Prostate gland (tissue), 2 donors: ENCODE results near the gene NSUN6. TPM values are rescaled to one million over a fixed set of nuclear protein-coding genes. Genes with fewer than 3 reads are reported as not detected.

Experiments used
- DNase-seq: peaks from one replicate; pipeline ENCODE4 v3.0.0-alpha.2; 2019; ENCODE audit warnings: low spot score
- H3K27ac ChIP-seq, 2 donors: fragments of 200-600 bp; sonication (generic); 2 replicates each; pipeline ENCODE4 v1.5.1; 2017 to 2019
- H3K27me3 ChIP-seq: fragments of 200-600 bp; sonication (generic); replicated peaks from 2 replicates; pipeline ENCODE4 v1.5.1; 2019; ENCODE audit not compliant: insufficient read depth
- H3K36me3 ChIP-seq, 2 donors: fragments of 200-600 bp; sonication (generic); 1 replicate in 1 of 2; 2 replicates in 1 of 2; pipeline versions ENCODE4 v1.5.1 to v1.8.1; 2017 to 2019
- H3K4me1 ChIP-seq: fragments of 200-600 bp; sonication (generic); replicated peaks from 2 replicates; pipeline ENCODE4 v1.5.1; 2019
- H3K4me3 ChIP-seq, 2 donors: fragments of 200-600 bp; sonication (generic); 2 replicates each; pipeline ENCODE4 v1.5.1; 2017 to 2019
- H3K9me3 ChIP-seq: fragments of 200-600 bp; sonication (generic); 2 replicates; pipeline ENCODE4 v1.5.1; 2017
- POLR2A ChIP-seq: fragments of 450-650 bp; IDR thresholded peaks from one replicate; pipeline ENCODE4 v1.6.1; 2016; ENCODE audit warnings: antibody characterized with exemption, mild to moderate bottlenecking
- POLR2AphosphoS5 ChIP-seq: sonication (generic); formaldehyde crosslinking; IDR thresholded peaks from one replicate; pipeline ENCODE4 v1.6.1; 2017; ENCODE audit warnings: antibody characterized with exemption
- WGBS: methylation state at CpG from one replicate; pipeline ENCODE4 v1.1.5; 2018; 5-methylcytosine and 5-hydroxymethylcytosine counted together
- intact Hi-C: fragments of 100-400 bp; cut with DNase I; formaldehyde crosslinking; loops from one replicate; pipeline ENCODE4 v1.14.2; 2022
- total RNA-seq, 2 donors: library from RNA; depleted of rRNA; stranded (reverse); fragments of >200 nt; gene quantifications; one replicate each; pipeline ENCODE4 v1.1.0, GENCODE V29; 2016
- TF ChIP-seq, protein P1 (sequence below), 4 experiments: fragments of 200-600 bp in 2 of 4; fragments of 450-650 bp in 2 of 4; sonication (generic) in 2 of 4; IDR thresholded peaks; 1 replicate in 3 of 4; 2 replicates in 1 of 4; pipeline ENCODE4 v1.5.1; 2016 to 2019; ENCODE audit warnings: antibody characterized with exemption in 4 of 4, mild to moderate bottlenecking in 2 of 4, moderate library complexity in 2 of 4

The NSUN6 gene
- total RNA-seq, 2 donors from 2014 or later: 11.7 to 17.1 TPM

DNA sequence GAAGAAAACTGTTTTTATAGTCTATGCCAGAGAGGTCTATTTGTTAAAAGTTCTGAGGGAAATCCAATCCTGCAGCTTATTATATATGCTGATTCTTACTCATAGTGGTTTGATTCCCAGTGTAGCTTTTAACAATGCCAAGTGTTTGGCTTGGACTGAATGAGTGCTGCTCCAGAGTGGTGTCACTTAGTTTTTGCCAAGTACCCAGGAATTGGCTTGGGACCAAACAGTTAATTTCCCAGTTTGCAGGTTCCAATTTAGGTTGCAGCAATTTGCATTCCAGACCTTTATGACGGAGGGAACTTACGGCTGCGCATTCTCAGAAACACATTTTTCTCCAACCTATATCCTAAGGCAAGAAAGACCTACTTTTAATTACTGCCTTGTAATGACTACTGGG is 32.4 kb downstream of the NSUN6 start:
- 52% methylated on average over 3 of the region's 3 CpGs for WGBS
- intact Hi-C loops: no loop called here
- Histone ChIP-seq H3K27ac (no peak overlapping the region), H3K9me3 (no peaks in the 10 kb centered on the region), H3K4me1 (no peaks in the 10 kb centered on the region), H3K36me3 (no peaks in the 10 kb centered on the region), H3K27me3 (no peaks in the 10 kb centered on the region), H3K4me3 (no peak overlapping the region)
- TF ChIP-seq POLR2AphosphoS5: peak; percentile 43
- TF ChIP-seq, protein P1, sequence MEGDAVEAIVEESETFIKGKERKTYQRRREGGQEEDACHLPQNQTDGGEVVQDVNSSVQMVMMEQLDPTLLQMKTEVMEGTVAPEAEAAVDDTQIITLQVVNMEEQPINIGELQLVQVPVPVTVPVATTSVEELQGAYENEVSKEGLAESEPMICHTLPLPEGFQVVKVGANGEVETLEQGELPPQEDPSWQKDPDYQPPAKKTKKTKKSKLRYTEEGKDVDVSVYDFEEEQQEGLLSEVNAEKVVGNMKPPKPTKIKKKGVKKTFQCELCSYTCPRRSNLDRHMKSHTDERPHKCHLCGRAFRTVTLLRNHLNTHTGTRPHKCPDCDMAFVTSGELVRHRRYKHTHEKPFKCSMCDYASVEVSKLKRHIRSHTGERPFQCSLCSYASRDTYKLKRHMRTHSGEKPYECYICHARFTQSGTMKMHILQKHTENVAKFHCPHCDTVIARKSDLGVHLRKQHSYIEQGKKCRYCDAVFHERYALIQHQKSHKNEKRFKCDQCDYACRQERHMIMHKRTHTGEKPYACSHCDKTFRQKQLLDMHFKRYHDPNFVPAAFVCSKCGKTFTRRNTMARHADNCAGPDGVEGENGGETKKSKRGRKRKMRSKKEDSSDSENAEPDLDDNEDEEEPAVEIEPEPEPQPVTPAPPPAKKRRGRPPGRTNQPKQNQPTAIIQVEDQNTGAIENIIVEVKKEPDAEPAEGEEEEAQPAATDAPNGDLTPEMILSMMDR (IDR thresholded peaks at IDR 0.05): no peak
- DNase-seq: peak; percentile 62

DNA sequence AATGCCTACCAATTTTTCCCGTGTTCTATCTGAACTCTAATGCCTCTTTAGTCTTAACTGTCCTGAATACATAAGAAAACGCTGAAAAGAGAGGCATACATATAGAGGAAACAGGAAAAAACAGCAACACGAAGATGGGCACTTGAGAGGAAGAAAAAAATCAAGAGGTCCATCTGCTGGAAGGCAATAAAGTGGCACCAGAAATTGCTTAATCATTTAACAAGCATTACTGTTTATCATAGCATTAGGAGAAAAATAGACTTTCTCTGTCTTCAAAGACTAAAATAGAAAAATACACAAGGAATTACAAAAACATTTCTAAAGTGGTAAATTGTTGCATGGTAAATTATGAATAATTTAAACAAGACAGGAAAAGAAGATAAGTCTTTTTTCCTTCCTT is 35.0 kb downstream of the NSUN6 start:
- TF ChIP-seq POLR2A (no peak), POLR2AphosphoS5 (no peak)
- TF ChIP-seq, protein P1 (IDR thresholded peaks at IDR 0.05): no peak
- no peaks in the 10 kb centered on the region for H3K9me3 ChIP-seq
- no peaks in the 10 kb centered on the region for H3K27me3 ChIP-seq
- intact Hi-C loops: no loop called here
- no peak overlapping the region for H3K4me3 ChIP-seq
- H3K4me1 ChIP-seq: no peaks in the 10 kb centered on the region
- WGBS: 78% methylated on average over 3 of the region's 3 CpGs
- H3K36me3 ChIP-seq: no peaks in the 10 kb centered on the region
- no peak overlapping the region for H3K27ac ChIP-seq
- DNase-seq: no peak

DNA sequence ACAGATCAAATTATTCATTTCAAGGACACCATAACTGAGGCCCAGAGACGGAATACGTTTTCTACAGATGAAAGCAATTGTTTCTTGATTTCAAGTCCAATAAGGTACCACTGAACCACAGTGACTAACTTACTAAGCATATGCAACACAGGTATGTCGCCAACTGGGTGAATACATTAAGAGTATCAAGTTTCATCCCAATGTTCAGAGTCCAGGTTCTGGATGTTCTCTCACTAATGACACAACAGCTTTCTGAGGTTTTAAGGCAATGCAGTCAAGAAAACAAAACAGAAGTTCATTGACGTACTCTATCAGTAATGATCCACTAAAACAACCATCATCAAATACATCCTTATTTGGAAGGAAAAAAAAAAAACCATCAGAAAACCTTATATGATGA is 35.8 kb downstream of the NSUN6 start:
- Histone ChIP-seq H3K4me3 (no peak overlapping the region), H3K4me1 (no peaks in the 10 kb centered on the region), H3K27ac (no peak overlapping the region), H3K27me3 (no peaks in the 10 kb centered on the region), H3K36me3 (no peaks in the 10 kb centered on the region), H3K9me3 (no peaks in the 10 kb centered on the region)
- 90% methylated on average over 4 of the region's 4 CpGs for WGBS
- TF ChIP-seq POLR2AphosphoS5: no peak
- TF ChIP-seq, protein P1 (IDR thresholded peaks at IDR 0.05): no peak
- no peak for TF ChIP-seq POLR2A
- no peak for DNase-seq
- intact Hi-C loops: no loop called here

DNA sequence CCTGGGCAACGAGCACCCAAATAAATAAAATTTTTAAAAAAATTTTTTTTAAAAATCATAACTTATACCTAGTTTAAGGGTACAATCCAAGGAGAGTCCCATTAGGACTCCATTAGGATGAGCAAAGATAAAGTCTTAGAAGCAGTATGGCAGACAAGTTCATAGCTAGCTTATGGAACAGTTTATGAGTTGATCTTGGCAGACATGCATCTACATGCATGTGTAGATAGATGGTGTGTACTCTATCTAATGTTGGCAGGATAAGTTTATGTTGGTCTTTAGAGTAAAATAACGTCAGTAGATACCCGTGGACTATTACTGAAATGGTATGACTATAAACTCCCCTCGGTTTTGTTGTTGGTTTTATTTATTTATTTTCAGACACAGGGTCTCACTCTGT is 40.2 kb downstream of the NSUN6 start:
- no peak overlapping the region for H3K4me3 ChIP-seq
- WGBS: 63% methylated on average over 4 of the region's 4 CpGs
- DNase-seq: no peak
- no peaks in the 10 kb centered on the region for H3K9me3 ChIP-seq
- no peak for TF ChIP-seq POLR2AphosphoS5
- TF ChIP-seq, protein P1 (IDR thresholded peaks at IDR 0.05): no peak
- no peaks in the 10 kb centered on the region for H3K27me3 ChIP-seq
- peak overlapping the region; percentile 61 to 76 for H3K27ac ChIP-seq
- intact Hi-C loops: no loop called here
- no peaks in the 10 kb centered on the region for H3K4me1 ChIP-seq
- no peaks in the 10 kb centered on the region for H3K36me3 ChIP-seq

DNA sequence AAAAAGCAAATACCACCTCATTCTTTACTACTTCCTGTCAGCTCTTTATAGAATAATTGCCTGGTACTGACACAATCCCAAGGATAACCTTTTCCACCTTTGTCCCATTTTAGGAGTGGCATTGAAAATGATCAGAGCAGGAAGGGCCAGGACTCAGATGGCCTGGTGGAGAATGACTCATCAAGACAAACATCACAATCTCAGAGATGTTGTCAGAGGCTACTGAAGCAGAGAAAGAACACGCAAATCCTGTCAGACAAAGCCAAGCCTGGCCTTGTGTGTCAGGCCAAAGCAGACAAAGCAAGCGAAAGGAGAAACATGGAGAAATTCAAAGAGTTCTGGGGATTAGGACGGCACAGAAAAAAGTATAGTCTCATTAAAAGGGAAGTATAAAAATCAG is 40.9 kb downstream of the NSUN6 start:
- Histone ChIP-seq H3K4me3 (no peak overlapping the region), H3K4me1 (no peaks in the 10 kb centered on the region), H3K27me3 (no peaks in the 10 kb centered on the region), H3K27ac (peak overlapping the region; percentile 61 to 76), H3K9me3 (no peaks in the 10 kb centered on the region), H3K36me3 (no peaks in the 10 kb centered on the region)
- peak; percentile 60 for DNase-seq
- TF ChIP-seq POLR2AphosphoS5 (peak; percentile 81), POLR2A (no peak)
- WGBS: 39% methylated on average over 3 of the region's 3 CpGs
- intact Hi-C loops: no loop called here
